ENCODE data around the gene ZNF133. TPM values are rescaled to one million over a fixed set of nuclear protein-coding genes. Genes with fewer than 3 reads are reported as not detected.

Gene ZNF133
- total RNA-seq, 1 donor = 19.5 TPM

DNA sequence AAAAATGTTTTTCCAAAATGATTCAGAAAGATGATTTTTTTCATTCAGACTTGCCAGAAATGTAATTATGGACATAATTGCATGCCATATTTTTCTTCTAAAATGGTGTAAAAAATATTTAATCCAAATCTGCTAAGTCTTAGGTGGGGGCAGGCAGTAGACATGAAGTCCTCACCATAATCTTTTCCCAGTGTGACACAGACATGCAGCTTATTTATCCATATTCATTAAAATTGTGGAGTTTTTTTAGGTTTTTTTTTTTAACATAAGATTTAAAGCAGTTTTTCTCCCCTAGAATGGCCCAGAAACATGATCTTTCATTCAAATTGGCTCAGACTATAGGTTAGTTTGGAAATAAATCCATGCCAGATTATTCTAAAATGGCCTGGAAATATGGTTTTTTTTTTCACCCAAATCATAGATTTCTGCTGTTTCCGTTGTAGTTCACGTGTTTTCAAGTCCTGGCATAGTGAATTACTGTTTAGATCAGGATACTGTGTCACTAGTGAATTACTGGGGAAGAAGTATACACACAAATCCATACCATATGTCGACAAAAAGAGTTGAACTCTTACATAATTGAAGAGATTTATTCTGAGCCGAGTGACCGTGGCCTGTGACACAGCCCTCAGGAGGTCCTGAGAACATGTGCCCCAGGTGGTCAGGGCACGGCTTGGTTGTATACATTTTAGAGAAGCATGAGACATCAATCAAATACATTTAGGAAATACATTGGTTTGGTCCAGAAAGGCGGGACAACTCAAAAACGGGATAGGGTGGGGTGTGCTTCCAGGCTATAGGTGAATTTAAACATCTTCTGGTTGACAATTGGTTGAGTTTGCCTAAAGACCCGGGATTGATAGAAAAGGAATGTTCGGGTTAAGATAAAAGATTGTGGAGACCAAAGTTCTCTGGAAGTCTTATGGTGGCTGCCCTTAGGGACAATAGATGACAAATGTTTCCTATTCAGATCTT lies 33.9 kb downstream of the ZNF133 start:
- Histone ChIP-seq H3K4me2 (ENCODE audit: insufficient read depth, low read length) (no peak overlapping the region), H4K20me1 (ENCODE audit: insufficient read depth, low read length) (no peaks in the 10 kb centered on the region), H3K27me3 (ENCODE audit: insufficient read depth, low read length) (no peaks in the 10 kb centered on the region), H3K4me3 (ENCODE audit: insufficient read depth, low read length) (no peak overlapping the region), H3K36me3 (ENCODE audit: insufficient read depth, low read length) (peaks cover 2% of the 10 kb centered on the region), H3K79me2 (ENCODE audit: insufficient read depth, low read length) (no peaks in the 10 kb centered on the region), H3K27ac (ENCODE audit: low read depth, low read length) (no peak overlapping the region), H3K9me3 (ENCODE audit: low read depth, low read length) (no peaks in the 10 kb centered on the region), H3K4me1 (ENCODE audit: insufficient read depth, low read length) (no peaks in the 10 kb centered on the region), H2AFZ (ENCODE audit: low read length) (no peak overlapping the region)
- TF ChIP-seq, protein P1, sequence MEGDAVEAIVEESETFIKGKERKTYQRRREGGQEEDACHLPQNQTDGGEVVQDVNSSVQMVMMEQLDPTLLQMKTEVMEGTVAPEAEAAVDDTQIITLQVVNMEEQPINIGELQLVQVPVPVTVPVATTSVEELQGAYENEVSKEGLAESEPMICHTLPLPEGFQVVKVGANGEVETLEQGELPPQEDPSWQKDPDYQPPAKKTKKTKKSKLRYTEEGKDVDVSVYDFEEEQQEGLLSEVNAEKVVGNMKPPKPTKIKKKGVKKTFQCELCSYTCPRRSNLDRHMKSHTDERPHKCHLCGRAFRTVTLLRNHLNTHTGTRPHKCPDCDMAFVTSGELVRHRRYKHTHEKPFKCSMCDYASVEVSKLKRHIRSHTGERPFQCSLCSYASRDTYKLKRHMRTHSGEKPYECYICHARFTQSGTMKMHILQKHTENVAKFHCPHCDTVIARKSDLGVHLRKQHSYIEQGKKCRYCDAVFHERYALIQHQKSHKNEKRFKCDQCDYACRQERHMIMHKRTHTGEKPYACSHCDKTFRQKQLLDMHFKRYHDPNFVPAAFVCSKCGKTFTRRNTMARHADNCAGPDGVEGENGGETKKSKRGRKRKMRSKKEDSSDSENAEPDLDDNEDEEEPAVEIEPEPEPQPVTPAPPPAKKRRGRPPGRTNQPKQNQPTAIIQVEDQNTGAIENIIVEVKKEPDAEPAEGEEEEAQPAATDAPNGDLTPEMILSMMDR (IDR thresholded peaks at IDR 0.05; ENCODE audit: extremely low read depth, low read depth, low read length) = no peak
- no peak for DNase-seq (ENCODE audit: insufficient read length, low spot score, missing footprints)

DNA sequence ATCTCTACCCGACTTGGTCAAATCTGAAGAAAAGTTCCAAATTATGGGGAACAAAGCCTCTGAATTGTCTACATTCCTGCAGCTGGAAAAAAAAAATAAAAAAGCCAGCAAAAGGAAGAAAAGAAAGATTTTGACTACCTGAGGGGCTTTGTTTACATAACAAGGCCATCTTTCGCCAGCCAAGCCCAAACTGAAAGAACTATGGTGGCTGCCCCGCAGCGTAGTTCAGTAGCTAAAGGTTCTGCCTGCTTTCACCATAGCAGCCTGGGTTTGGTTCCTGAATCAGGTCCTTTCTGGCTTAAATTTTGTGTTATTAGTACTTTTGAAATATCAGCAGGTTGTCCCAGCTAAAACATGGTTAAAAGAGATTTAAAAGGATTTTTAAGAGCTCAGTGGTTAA lies 35.4 kb downstream of the ZNF133 start:
- H2AFZ ChIP-seq (ENCODE audit: low read length) = no peak overlapping the region
- no peak overlapping the region for H3K4me2 ChIP-seq (ENCODE audit: insufficient read depth, low read length)
- no peaks in the 10 kb centered on the region for H3K9me3 ChIP-seq (ENCODE audit: low read depth, low read length)
- H3K4me1 ChIP-seq (ENCODE audit: insufficient read depth, low read length) = no peaks in the 10 kb centered on the region
- no peak for DNase-seq (ENCODE audit: insufficient read length, low spot score, missing footprints)
- H3K27ac ChIP-seq (ENCODE audit: low read depth, low read length) = no peak overlapping the region
- H3K79me2 ChIP-seq (ENCODE audit: insufficient read depth, low read length) = no peaks in the 10 kb centered on the region
- H4K20me1 ChIP-seq (ENCODE audit: insufficient read depth, low read length) = no peaks in the 10 kb centered on the region
- no peak overlapping the region for H3K4me3 ChIP-seq (ENCODE audit: insufficient read depth, low read length)
- TF ChIP-seq, protein P1 (IDR thresholded peaks at IDR 0.05; ENCODE audit: extremely low read depth, low read depth, low read length) = no peak
- peaks cover 2% of the 10 kb centered on the region for H3K36me3 ChIP-seq (ENCODE audit: insufficient read depth, low read length)
- no peaks in the 10 kb centered on the region for H3K27me3 ChIP-seq (ENCODE audit: insufficient read depth, low read length)

DNA sequence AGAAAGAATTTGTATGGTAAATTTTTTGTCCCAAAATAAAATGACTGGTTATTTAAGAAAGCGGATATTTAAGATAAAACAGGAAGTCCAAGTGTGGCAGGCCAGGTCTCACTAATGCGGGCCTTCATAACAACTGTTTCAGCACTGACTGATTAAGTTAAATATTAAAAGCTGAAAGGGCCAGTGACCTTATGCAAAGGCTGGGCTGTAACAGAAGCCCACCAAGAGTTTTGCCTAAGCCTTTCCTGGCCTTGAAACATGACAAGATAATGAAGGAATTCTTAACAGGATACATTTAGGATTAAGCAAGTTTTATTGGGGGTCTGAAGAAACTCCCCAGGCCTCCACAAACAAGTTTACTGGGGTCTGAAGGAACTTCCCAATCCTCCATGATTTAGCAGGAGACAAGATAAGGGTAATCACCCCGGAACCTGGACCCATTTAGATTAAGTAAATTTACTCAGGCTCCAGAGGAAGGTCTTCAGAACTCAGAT lies 36.3 kb downstream of the ZNF133 start:
- TF ChIP-seq, protein P1 (IDR thresholded peaks at IDR 0.05; ENCODE audit: extremely low read depth, low read depth, low read length) = no peak
- H3K36me3 ChIP-seq (ENCODE audit: insufficient read depth, low read length) = peaks cover 2% of the 10 kb centered on the region
- no peak overlapping the region for H3K27ac ChIP-seq (ENCODE audit: low read depth, low read length)
- no peaks in the 10 kb centered on the region for H3K79me2 ChIP-seq (ENCODE audit: insufficient read depth, low read length)
- H3K4me3 ChIP-seq (ENCODE audit: insufficient read depth, low read length) = no peak overlapping the region
- no peaks in the 10 kb centered on the region for H3K4me1 ChIP-seq (ENCODE audit: insufficient read depth, low read length)
- no peaks in the 10 kb centered on the region for H4K20me1 ChIP-seq (ENCODE audit: insufficient read depth, low read length)
- no peaks in the 10 kb centered on the region for H3K27me3 ChIP-seq (ENCODE audit: insufficient read depth, low read length)
- no peak overlapping the region for H2AFZ ChIP-seq (ENCODE audit: low read length)
- H3K9me3 ChIP-seq (ENCODE audit: low read depth, low read length) = no peaks in the 10 kb centered on the region
- DNase-seq (ENCODE audit: insufficient read length, low spot score, missing footprints) = no peak
- H3K4me2 ChIP-seq (ENCODE audit: insufficient read depth, low read length) = no peak overlapping the region

DNA sequence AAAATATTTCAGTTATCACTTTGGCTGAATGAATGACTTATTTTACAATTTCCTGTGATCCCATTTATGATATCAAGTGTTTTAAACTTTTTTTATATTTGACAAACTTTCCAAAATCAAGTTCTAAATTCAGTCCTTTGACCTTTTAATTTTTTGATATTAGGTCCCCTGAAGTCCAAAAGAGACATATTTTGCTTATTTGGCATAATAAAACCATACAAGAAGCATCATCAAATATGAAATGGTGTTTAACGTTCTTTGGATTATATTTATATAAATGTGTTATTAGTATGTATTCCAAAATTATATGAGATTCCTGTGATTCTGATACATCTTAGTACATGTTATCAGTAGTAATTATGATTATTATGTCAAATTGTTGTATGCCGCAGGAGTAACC lies 38.7 kb downstream of the ZNF133 start:
- DNase-seq (ENCODE audit: insufficient read length, low spot score, missing footprints) = no peak
- Histone ChIP-seq H3K4me1 (ENCODE audit: insufficient read depth, low read length) (no peaks in the 10 kb centered on the region), H3K36me3 (ENCODE audit: insufficient read depth, low read length) (peaks cover 2% of the 10 kb centered on the region), H3K79me2 (ENCODE audit: insufficient read depth, low read length) (no peaks in the 10 kb centered on the region), H3K4me2 (ENCODE audit: insufficient read depth, low read length) (no peak overlapping the region), H2AFZ (ENCODE audit: low read length) (no peak overlapping the region), H4K20me1 (ENCODE audit: insufficient read depth, low read length) (no peaks in the 10 kb centered on the region), H3K4me3 (ENCODE audit: insufficient read depth, low read length) (no peak overlapping the region), H3K27me3 (ENCODE audit: insufficient read depth, low read length) (no peaks in the 10 kb centered on the region), H3K9me3 (ENCODE audit: low read depth, low read length) (peaks cover 3% of the 10 kb centered on the region), H3K27ac (ENCODE audit: low read depth, low read length) (no peak overlapping the region)
- TF ChIP-seq, protein P1 (IDR thresholded peaks at IDR 0.05; ENCODE audit: extremely low read depth, low read depth, low read length) = no peak

All from osteoblast (primary cell).